Measurements from ENCODE around the gene KLHL17. TPM values are rescaled to one million over a fixed set of nuclear protein-coding genes. Genes with fewer than 3 reads are reported as not detected.
"Not testable (repeated sequence)": the region's sequence is repeated elsewhere in the genome, so short reads cannot be mapped to it uniquely, and the experiment has no call there.

Gene KLHL17
- total and polyA plus RNA-seq, 10 donors: 12.0 to 31.6 (median 18.8) TPM

DNA sequence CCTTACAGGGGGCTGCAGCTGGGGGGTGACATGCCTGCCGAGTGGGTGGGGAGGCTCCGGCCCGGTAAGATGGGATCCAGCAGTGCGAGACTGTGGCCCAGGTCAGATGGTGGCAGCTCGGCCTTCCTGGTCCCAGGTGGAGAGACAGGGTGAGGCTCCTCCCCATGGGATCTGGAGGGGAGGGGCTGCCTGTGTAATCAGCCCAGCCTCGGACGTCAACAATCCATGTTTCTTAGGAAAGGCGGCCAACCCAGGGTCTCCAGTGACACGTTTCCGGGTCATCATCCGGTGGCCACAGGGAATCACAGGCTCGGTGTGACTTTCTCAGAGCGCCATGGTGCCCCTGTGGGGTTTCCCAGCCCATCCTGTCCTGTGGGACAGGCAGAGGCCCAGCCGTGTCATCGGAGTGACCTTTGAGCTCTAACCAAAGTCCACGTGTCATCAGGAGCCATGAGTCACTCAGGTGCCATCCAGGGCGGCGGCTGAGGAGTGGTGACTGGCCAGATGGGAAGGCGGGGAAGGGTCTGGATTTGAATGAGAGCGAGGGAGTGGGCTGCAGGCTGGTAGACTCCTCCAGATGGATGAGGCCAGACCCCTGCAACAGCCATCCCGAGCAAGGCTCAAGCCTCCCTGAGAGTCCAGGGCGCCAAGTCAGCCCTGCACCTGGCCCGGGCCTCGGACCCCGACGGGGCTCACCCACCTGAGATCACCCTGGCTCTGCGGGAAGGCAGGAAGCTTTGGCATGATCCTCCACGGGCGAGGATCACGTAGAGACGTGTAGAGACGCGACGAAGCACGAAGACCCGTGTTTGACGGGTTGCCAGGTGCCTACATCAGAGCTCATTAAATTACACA lies 46.1 kb downstream of the KLHL17 start:
- H3K27ac ChIP-seq: no peak overlapping the region
- TF ChIP-seq POLR2AphosphoS5 (IDR thresholded peaks at IDR 0.05): no peak
- no peak overlapping the region for H3K4me3 ChIP-seq
- 85 to 93% (median 88%) methylated on average over 31 to 37 of the region's 37 CpGs for WGBS, 5 donors
- peak; percentile 69 for DNase-seq
- H3K36me3 ChIP-seq: no peaks in the 10 kb centered on the region
- H3K4me1 ChIP-seq: peaks cover 0 to 37% (median 18%) of the 10 kb centered on the region in 6 donors
- intact Hi-C loops (cut with DNase I; ENCODE audit: low total_unique reads): no loop called here
- H3K27me3 ChIP-seq (replicated peaks in 1 of 7): peaks cover 0 to 54% (median 31%) of the 10 kb centered on the region in 7 donors
- no peaks in the 10 kb centered on the region for H3K9me3 ChIP-seq

GRCh38 chr1:1010131-1010530 lies 49.7 kb downstream of the KLHL17 start:
- H3K9me3 ChIP-seq; H3K4me3 ChIP-seq; H3K27ac ChIP-seq; DNase-seq; H3K36me3 ChIP-seq; intact Hi-C loops (cut with DNase I; ENCODE audit: low total_unique reads): not testable (repeated sequence)
- H3K27me3 ChIP-seq (replicated peaks in 1 of 7): peaks cover 0 to 18% (median 9%) of the 10 kb centered on the region in 7 donors
- 89 to 94% (median 90%) methylated on average over 8 of the region's 8 CpGs for WGBS, 5 donors
- peaks cover 0 to 38% (median 28%) of the 10 kb centered on the region in 6 donors for H3K4me1 ChIP-seq

- H3K4me1 ChIP-seq: peaks cover 0 to 34% (median 29%) of the 10 kb centered on the region in 6 donors
- H3K36me3 ChIP-seq: no peaks in the 10 kb centered on the region
- intact Hi-C loops (cut with DNase I; ENCODE audit: low total_unique reads): no loop called here
- H3K4me3 ChIP-seq: no peak overlapping the region
- TF ChIP-seq POLR2AphosphoS5 (IDR thresholded peaks at IDR 0.05) (no peak), POLR2A (IDR thresholded peaks at IDR 0.05) (no peak), CTCF (IDR thresholded peaks at IDR 0.05 in 8 of 11, conservative IDR thresholded peaks at IDR 0.05 in 3 of 11) (no peak)
- H3K9me3 ChIP-seq: no peaks in the 10 kb centered on the region
- 54 to 74% (median 66%) methylated on average over 14 of the region's 14 CpGs for WGBS, 5 donors
- no peak for DNase-seq
- peaks cover 0 to 5% (median 0%) of the 10 kb centered on the region in 7 donors for H3K27me3 ChIP-seq (replicated peaks in 1 of 7)
- H3K27ac ChIP-seq: no peak overlapping the region
Measured at GRCh38 chr1:1011396-1011949, 51.1 kb downstream of the KLHL17 start.

DNA sequence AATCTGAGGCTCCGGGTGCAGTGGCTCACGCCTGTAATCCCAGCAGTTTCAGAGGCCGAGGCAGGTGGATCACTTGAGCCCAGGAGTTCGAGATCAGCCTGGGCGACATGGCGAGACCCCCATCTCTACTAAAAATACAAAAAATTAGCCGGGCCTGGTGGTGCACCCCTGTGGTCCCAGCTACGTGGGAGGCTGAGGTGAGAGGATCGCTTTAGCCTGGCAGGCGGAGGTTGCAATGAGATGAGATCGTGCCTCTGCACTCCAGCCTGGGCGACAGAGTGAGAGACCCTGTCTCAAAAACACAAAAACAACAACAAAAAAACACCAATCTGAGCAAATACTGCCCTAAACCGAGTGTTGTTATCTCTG lies 52.3 kb downstream of the KLHL17 start:
- peak overlapping the region; percentile 41 to 75 (median 50) for H3K4me3 ChIP-seq

DNA sequence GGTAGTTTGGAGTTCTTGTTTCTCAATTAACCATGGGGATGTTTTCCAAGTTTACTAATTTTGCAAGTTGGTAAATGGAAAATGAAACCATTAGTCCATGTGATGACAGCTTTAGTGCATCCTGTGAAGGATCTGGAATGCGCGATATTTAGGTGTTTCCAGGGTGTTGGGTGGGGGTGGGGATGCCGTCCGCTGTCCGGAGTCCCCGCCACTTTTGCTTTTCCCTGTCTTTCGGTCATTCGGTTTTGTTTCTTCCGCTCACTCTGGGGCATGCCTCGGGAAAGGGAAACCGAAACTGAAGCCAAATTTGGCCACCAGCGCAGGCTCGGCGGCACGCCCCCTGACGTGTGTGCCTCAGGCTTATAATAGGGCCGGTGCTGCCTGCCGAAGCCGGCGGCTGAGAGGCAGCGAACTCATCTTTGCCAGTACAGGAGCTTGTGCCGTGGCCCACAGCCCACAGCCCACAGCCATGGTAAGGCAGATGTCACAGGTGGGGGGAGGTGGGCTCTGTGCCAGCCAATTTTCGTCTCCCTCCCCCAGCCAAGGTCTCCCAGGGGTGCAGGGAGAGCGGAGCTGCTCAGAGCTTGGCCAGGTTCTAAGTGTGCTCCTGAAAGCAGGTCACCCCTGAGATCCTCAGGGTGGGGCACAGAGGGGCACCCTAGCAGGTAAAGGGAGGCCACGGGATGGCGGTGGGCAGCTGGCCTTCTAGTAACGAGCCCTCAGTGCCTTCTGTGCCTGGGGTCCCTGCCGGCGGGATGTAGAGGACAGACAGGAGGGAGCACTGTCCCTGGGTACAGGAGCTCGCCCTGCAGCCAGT lies 52.9 kb downstream of the KLHL17 start, which contains the start of gene ISG15:
ISG15 (plus strand) TSS at position 393 of the 817 bp plus-strand sequence; CDS start at position 470, 77 bp downstream.
- DNase-seq: peak; percentile 98
- peak in 2 of 11 experiments; percentile 10 to 30 for TF ChIP-seq CTCF (IDR thresholded peaks at IDR 0.05 in 8 of 11, conservative IDR thresholded peaks at IDR 0.05 in 3 of 11)
- TF ChIP-seq POLR2AphosphoS5 (IDR thresholded peaks at IDR 0.05): peak; percentile 95 to 99 (median 96)
- TF ChIP-seq POLR2A (IDR thresholded peaks at IDR 0.05): peak in 2 of 3 donors; percentile 55 to 85
- 3 to 12% (median 3%) methylated on average over 27 to 30 of the region's 30 CpGs for WGBS, 5 donors
- H3K4me3 ChIP-seq: peak within 1 kb of the TSS; percentile 41 to 75 (median 50)
- intact Hi-C loops (cut with DNase I; ENCODE audit: low total_unique reads): no loop called here
- peaks cover 0 to 35% (median 29%) of the 10 kb centered on the region in 6 donors for H3K4me1 ChIP-seq
- H3K36me3 ChIP-seq: no peaks in the 10 kb centered on the region
- H3K9me3 ChIP-seq: no peaks in the 10 kb centered on the region
- peak within 1 kb of the TSS; percentile 77 to 98 (median 92) for H3K27ac ChIP-seq
- no peaks in the 10 kb centered on the region for H3K27me3 ChIP-seq (replicated peaks in 1 of 7)

More for the DNA sequence above, 52.3 kb downstream of the KLHL17 start:
- H3K36me3 ChIP-seq; H3K9me3 ChIP-seq; DNase-seq; H3K27me3 ChIP-seq (replicated peaks in 1 of 7); intact Hi-C loops (cut with DNase I; ENCODE audit: low total_unique reads): not testable (repeated sequence)
- H3K4me1 ChIP-seq: peaks cover 0 to 34% (median 29%) of the 10 kb centered on the region in 6 donors
- peak overlapping the region; percentile 77 to 98 (median 92) for H3K27ac ChIP-seq
- 53 to 68% (median 60%) methylated on average over 13 of the region's 13 CpGs for WGBS, 5 donors

All from spleen (tissue), 11 donors.